Jurkat, Clone E6-1 (cell line): ENCODE results near the gene NRCAM. TPM values are rescaled to one million over a fixed set of nuclear protein-coding genes. Genes with fewer than 3 reads are reported as not detected.
A peak's percentile ranks its signal among the peaks of the same experiment; 100 is the strongest.
"Not testable (repeated sequence)": the region's sequence is repeated elsewhere in the genome, so short reads cannot be mapped to it uniquely, and the experiment has no call there.

ENCODE experiments used
- DNase-seq: peaks from one replicate; pipeline ENCODE4 v3.0.0-alpha.2; 2011; ENCODE audit warnings: low read depth, low spot score
- H3K4me3 ChIP-seq: 2 replicates; pipeline ENCODE4 v1.5.1; 2011; ENCODE audit warnings: mild to moderate bottlenecking, low read length, control low read depth, moderate library complexity
- polyA plus RNA-seq: library from polyadenylated mRNA; unstranded; fragments of >200 nt; gene quantifications from one replicate; pipeline ENCODE4 v1.2.1, GENCODE V29; 2012; ENCODE audit warnings: missing spikeins; ENCODE audit not compliant: insufficient read length, insufficient read depth

The NRCAM gene
- not detected for polyA plus RNA-seq

DNA sequence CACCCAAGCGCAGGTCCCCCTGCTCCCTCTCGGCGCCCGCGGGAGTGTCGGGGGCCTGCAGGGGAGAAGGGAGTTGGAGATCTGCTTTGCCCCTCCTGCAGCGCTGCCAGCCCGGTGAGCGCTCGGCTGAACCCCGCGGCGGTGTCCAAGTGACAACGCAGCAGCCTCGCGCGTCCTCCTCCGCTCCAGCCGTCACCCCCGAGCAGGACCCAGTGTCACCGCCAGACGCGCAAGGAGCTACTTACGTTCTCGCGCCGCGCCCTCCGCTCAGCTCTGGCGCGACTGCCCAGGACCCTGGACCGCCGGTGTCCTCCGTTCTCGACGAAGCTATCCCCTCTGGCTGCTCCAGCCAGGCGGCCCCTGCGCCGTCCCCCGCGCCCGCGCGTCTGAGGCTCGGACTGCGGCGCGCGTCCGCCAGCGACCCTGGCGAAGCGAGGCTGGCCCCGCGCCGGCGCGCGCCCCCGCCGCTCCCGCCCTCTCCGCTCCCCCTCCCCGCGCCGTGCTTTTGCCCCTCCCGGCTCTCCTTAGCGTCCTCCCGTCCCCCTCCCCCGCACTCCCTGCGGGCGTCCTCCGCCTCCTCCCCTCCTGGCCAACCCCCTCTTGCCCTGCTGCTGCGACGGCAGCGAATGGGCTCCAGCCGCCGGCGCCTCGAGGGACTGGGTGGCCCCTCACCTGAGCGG is at the start of gene NRCAM:
NRCAM (minus strand) TSS at position 439 of the 680 bp plus-strand sequence. CDS start 216,372 bp downstream, outside the sequence.
- H3K4me3 ChIP-seq: no peak within 1 kb of the TSS

DNA sequence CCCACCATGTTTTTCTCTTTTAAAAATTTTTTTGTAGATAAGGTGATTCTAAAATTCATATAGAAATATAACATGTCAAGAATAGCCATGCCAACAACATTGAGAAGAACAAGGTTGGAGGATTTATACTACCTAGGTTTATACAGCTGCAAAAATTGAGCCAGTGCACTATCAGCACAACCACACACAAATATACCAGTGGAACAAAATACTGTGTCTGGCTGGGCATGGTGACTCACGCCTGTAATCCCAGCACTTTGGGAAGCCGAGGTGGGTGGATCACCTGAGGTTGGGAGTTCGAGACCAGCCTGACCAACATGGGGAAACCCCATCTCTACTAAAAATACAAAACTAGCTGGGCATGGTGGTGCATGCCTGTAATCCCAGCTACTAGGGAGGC is 48.3 kb upstream of the NRCAM start:
- not testable (repeated sequence) for DNase-seq, H3K4me3 ChIP-seq

More for the DNA sequence above, at the start of gene NRCAM:
- no peak for DNase-seq

DNA sequence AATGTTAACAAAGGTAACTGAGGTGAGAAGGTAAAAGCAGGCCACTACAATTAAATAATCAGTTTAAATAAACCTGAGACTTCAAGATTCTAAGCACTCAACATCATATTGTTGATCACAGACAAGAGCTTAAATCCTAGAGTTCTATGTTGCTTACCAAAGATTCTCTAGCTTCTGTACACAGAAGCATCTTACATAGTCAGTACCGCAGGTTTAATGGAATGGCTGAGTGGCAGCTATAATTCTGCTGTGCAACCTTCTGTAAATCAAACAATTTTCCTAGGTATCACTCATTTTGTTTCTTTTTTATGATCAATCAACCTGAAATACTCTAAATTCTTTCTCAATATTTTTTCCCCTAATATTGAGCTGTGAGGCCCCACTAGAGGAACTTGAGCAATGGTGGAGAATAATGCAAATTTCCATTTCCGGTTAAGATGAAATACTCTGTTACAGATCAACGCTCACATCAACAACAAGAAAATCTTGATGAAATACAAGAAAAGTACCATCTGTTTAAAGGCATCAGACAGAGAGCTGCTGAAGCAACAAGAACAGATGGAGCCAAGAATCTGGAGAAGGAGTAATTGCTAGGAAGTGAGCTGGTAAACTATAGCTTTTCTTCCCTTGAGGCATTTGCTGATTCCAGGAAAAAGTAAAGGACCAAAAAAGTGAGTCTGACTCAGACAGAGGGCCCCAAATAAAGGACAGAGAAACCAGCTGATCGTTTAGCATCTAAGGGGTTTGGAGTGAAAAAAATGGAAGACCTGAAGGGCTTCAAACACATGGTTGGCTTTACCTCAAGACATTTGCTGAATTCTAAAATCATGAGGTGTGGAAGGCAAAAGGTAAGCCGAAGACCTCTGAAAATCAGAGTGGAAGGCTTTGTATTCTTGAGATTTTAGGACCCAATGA is 47.1 kb upstream of the NRCAM start:
- no peak overlapping the region for H3K4me3 ChIP-seq
- DNase-seq: no peak

DNA sequence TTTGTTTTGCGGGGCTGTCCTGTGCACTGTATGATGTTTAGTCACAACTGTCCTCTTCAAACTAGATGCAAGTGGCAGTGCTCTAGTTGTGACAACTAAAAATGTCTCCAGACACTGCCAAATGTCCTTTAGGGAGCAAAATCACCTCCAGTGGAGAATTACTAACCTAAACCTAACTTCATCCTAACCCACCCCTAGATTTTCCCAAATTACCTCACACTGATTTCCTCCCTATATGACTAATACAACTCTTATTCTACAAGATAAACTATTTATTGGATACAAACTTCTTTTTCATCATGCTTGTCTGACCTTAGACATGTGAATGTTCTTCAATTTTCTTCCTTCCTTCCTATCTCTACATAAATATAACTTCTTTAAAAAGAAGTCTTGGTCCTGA is 43.3 kb upstream of the NRCAM start:
- no peak overlapping the region for H3K4me3 ChIP-seq
- DNase-seq: no peak

DNA sequence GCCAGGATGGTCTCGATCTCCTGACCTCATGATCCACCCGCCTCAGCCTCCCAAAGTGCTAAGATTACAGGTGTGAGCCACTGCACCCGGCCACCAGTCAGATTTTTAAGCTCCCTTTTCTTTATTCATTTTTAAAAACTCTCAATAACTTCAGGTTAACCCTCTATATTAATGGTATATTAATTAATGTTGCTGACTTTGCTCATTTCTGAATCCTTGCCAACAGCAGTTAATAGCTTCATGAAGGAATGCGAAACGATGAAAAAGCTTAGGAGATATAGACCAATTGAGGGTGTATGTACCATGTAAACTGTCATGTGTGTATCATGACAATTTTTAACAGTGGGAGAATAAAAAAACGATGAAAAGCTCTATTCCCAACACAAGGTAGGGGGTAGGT is 42.2 kb upstream of the NRCAM start:
- no peak for DNase-seq
- no peak overlapping the region for H3K4me3 ChIP-seq

DNA sequence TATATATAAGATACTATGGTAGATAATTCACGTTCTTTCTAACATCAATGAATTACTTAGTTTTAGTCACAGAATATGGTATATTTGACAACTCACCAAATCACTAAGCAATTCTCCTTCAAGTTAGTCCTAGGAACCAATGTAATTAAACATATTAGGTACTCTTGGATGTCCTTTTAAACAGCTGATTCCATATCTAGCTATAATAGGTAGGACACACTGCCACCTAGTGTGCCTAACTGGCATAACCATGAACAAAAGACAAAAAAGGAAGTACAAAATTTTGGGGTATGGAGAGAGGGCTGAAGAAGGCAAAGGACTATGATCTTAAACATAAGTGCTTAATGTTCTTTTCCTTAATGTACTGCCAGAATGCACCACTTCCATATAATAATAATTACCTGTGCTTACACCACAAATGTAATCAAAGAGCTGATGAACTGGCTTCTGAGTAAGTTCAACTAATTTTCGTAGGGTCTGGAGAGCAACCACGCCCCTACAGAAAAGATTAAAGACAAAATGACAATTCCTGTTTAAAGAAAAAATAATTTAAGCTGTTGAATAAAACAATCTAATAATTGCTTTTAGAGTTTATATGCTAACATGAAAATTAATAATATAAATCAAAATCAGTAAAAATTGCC is 41.0 kb upstream of the NRCAM start:
- DNase-seq: peak; percentile 37
- H3K4me3 ChIP-seq: no peak overlapping the region

DNA sequence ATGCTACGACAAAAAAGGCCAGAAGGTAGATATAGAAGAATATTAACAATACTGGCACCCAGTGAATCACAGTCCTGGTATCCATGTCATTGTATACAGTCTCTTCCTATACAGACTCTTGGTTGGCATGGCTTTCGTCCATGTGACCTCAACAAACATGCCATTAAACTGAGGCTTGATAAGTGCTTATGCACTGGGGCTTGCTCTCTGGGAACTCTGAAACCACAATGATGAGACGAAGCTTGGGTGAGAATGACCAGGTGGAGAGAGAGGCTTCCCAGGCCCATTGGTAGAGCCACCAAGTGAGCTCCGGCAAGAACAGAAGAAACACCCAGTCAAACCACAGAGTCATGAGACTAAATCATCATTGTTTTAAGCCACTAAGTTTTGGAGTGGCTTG is 36.5 kb upstream of the NRCAM start:
- H3K4me3 ChIP-seq: no peak overlapping the region
- no peak for DNase-seq

DNA sequence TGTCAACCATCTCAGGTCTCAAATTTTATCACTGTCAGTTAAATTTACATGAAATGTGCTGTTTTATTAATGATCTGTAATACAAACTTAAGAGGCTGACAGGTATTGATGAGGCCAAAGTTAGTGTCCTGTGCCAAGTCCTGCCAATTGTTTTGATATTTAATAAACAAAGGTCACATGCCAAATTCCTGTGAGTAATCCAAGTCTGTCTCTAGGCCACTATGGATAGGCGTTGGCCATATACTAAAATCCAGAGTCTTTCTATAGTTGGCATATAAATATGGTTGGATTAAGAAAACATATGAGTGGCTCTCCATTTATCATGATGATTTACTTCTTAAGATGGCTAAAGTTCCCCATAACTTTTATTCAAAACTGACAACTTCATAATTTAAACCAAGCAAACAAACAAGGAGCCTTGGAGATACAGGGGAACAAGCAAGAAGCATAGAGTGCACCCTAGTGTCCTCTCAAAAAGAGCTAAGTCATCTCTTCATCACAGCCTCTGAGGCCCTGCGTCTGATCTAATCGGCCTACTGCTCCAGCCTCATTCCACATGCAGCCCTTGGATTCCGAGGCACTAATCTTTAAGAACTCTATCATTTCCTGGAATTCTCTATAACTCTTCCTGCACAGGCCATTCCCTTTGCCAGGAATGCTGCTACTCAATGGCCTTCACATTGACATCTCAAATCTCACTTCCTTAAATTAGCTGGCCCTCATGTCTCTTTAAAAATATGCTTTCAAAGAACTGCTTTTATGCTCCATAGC is 32.7 kb upstream of the NRCAM start:
- DNase-seq: no peak
- no peak overlapping the region for H3K4me3 ChIP-seq

DNA sequence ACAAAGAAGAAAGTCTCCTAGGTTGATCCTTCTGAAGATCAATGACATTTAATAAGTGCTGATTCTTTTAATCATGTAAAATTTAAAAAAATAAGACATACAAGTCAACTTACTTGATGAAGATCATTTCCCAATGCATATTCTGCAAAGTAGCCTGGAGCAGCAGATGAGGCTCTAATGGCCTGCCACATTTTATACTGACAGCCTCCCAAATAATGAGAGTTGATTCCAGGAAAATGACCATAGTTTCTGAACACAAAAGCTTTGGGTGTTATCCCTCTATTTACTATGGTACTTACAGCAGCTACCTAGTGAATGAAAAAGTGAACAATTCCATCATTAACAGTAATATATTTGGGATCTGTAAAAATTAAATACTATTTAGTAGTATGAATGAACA is 31.4 kb upstream of the NRCAM start:
- DNase-seq: no peak
- H3K4me3 ChIP-seq: no peak overlapping the region

DNA sequence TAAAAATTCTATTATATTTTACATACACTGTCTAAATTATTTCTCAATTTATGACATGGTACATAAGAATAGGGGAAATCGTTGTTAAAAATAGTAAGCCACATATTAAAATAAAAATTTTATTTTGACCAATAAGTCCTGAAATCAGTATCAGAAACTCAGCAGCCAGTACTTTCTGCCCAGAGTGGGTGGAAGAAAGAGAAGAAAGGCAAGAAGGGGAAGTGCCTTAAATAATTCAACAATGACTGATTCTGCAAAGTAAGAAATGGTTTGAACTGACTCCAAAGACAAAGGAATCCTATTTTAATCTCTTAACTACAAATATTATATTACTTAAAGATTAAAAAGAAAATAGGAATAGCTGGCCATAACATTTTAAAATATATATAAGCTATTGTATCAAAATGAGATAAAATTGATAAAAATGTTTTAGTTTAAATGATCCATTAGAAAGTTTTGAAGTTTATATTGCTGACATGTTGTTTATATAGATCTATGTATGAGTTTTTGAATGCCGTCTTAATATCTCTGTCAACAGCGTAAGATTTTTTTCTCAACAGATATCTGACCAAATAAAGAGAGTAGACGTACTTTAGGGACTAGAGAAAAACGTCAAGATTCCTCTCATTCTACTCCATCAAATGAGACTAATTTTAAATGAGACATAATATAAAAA is 30.2 kb upstream of the NRCAM start:
- DNase-seq: no peak
- no peak overlapping the region for H3K4me3 ChIP-seq

DNA sequence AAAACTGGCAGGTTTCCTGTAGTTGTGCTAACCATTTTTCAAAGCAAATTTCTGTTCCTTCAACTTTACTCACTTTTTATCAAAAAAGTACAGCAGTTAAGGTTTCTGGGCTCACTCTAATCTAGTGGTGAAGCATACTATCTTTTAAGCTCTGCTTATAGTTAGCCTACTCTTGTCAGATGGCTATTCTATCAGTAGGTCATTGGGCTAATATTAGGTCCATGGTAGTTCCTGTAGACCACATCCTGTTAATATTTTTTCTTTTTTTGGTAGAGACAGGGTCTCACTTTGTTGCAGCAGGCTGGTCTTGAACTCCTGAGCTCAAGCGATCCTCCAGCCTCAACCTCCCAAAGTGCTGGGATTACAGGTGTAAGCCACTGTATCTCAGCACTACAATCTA is 27.9 kb upstream of the NRCAM start:
- no peak overlapping the region for H3K4me3 ChIP-seq
- DNase-seq: no peak

DNA sequence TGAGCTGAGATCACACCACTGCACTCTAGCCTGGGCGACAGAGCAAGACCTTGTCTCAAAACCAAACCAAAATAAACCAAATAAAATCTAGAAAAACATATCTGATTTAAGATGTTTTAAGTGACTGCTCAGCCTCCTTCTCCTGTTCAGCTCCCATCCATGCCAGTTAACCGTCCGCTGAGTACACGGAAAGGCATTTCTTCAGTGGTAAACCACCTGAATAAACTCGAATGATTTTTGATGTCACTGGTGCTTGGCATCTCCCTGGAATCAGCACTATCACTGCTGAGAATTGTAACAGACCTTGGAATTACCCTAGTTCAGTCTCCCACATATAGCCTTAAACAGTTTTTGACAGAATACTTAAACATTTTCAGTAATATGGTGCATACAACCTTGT is 24.1 kb upstream of the NRCAM start:
- no peak overlapping the region for H3K4me3 ChIP-seq
- DNase-seq: no peak

DNA sequence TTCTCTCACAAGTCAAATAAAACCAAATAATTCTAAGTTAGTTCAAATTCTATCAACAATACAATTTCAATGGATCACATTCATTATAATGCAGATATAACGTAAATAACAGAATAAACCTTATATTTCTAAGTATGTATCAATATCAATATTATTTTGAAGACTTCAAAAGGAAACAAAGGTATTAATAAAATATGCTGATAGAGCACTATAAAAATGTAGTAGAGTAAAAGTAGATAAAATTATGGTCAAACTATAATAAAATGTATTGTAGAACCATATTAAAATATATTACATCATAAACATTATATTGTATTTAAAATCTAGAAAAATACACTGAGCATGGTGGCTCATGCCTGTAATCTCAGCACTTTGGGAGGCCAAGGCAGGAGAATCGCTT is 23.5 kb upstream of the NRCAM start:
- DNase-seq: no peak
- H3K4me3 ChIP-seq: no peak overlapping the region

DNA sequence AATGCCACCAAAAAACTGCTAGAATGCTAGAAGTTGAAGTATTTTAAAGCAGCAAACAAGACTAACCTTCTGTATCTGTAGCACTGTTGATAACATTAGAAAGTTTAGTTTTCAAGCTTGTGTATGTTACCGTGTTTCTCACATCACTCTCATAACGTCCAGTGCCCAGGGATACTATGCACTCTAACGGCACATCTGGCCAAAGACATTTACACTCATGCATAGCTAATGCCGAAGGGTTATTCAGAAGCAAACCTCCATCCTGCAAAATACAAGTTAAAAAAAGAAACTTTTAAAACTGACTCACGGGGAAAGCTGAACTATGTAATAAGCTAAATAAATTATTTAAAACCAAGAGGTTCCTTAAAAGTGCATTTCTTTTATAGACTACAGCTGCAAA is 22.9 kb upstream of the NRCAM start:
- DNase-seq: no peak
- no peak overlapping the region for H3K4me3 ChIP-seq

DNA sequence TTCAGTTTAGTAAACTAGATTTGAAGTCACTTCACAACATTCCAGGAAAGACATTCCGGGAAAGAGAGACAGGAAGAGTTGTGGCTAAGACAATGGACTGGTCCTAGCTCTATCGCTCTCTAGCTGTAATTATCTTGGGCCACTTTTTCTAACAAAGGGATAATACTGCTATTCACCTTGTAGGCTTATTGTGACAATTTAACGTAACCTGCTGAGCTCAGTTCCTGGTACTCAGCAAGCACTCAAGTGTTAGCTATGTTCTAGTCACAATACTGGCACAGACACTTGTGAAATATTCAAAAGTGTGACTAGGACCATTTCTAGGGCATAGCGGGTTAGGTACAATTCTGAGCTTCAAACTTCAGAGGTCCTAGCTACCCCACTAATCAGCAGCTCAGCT is 12.0 kb upstream of the NRCAM start:
- DNase-seq: no peak
- H3K4me3 ChIP-seq: no peak overlapping the region

DNA sequence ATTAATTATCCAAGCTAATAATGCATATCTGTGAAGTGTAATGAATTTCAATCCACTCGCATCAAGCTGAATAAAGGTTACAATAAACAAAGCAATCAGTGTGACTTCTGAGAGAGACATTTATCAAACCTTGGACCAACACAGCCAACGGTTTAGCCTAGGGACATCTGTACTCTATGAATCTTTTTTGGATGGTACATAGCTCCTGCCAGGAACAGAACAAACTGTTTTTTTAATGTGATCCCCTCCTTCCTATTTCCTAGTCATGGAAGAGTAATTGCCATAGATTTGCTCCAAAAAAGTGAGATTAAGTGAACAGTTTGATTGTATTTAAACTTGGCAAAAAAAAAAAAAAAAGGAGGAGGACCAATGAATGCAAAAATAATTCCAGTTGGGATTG is 11.2 kb upstream of the NRCAM start:
- DNase-seq: no peak
- no peak overlapping the region for H3K4me3 ChIP-seq

DNA sequence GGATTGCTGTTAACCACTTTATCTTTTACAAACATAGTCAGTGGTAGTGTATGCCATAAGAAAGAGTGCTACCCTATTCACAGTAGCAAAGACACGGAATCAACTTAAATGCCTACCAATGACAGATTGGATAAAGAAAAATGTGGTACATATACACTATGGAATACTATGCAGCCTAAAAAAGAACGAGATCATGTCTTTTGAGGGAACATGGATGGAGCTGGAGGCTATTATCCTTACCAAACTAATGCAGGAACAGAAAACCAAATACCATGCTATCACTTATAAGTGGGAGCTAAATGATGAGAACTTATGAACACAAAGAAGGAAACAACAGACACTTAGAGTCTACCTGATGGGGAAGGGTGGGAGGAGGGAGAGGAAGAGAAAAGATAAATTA is 10.1 kb upstream of the NRCAM start:
- H3K4me3 ChIP-seq, DNase-seq: not testable (repeated sequence)

DNA sequence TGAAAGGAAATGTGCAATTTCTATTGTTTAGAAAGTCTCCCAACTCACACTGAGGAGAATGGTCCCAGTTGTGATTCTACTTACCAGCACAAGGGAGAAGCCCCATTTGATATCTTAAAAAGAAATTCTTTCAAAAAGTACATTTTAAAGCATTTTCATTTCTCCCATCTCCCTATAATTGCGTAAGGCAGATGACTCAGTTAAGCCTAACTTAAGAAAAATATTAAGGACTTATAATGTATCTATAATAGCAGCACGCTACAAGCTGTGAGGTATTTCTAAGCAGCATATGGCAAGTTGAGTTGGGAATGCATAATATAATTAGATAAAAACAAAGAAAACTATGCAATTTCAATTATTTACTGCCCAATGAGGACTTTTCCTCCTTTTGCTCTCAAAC is 8.5 kb upstream of the NRCAM start:
- no peak overlapping the region for H3K4me3 ChIP-seq
- no peak for DNase-seq

DNA sequence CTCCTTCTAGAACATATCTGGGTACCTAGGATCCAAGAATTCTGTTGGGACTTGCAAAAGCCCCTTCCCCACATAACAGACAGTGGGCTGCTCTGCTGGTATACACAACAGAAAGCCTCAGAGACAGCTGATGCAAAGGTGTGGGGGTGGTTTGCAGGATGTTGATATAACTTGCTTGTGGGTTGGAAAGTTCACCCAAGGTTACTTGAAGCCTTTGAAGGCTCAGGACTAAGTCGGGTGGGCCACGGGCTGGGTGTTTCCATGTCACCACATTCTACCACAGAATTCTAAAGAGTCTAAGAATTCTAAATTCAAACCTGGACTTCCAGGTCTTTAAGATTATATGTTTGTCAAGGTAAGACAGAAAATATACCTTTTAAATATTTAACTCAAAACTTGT is 7.4 kb upstream of the NRCAM start:
- peak; percentile 19 for DNase-seq
- H3K4me3 ChIP-seq: no peak overlapping the region
